Activated B cell treated with CpG ODN at 0.5 μM for 24 hours (primary cell): ENCODE data around the gene TSPEAR. TPM values are rescaled to one million over a fixed set of nuclear protein-coding genes. Genes with fewer than 3 reads are reported as not detected.

Experiments used
- total RNA-seq: library from RNA; stranded (reverse); gene quantifications from 2 replicates; pipeline ENCODE4 v1.2.3, GENCODE V29; 2022

Gene TSPEAR
- total RNA-seq, 1 donor from 2014 or later: not detected

Other genes with a start within 250 kb of the TSPEAR start
- not detected in 2 replicates for gene KRTAP10-1, start 171.4 kb downstream of the TSPEAR start, total RNA-seq
- not detected in 2 replicates for gene KRTAP10-2, start 160.1 kb downstream of the TSPEAR start, total RNA-seq
- gene KRTAP10-3, start 152.8 kb downstream of the TSPEAR start, total RNA-seq: not detected in 2 replicates
- not detected in 2 replicates for gene KRTAP10-4, start 137.8 kb downstream of the TSPEAR start, total RNA-seq
- not detected in 2 replicates for gene KRTAP10-5, start 131.0 kb downstream of the TSPEAR start, total RNA-seq
- gene KRTAP10-6, start 119.1 kb downstream of the TSPEAR start, total RNA-seq: not detected in 2 replicates
- gene KRTAP10-7, start 111.0 kb downstream of the TSPEAR start, total RNA-seq: not detected in 2 replicates
- not detected in 2 replicates for gene KRTAP10-8, start 99.5 kb downstream of the TSPEAR start, total RNA-seq
- not detected in 2 replicates for gene KRTAP10-9, start 84.5 kb downstream of the TSPEAR start, total RNA-seq
- gene KRTAP10-10, start 74.2 kb downstream of the TSPEAR start, total RNA-seq: not detected in 2 replicates
- gene KRTAP10-11, start 65.2 kb downstream of the TSPEAR start, total RNA-seq: not detected in 2 replicates
- not detected in 2 replicates for gene KRTAP12-4, start 56.9 kb downstream of the TSPEAR start, total RNA-seq
- not detected in 2 replicates for gene KRTAP12-3, start 53.6 kb downstream of the TSPEAR start, total RNA-seq
- not detected in 2 replicates for gene KRTAP12-2, start 44.6 kb downstream of the TSPEAR start, total RNA-seq
- not detected in 2 replicates for gene KRTAP12-1, start 29.4 kb downstream of the TSPEAR start, total RNA-seq
- gene KRTAP10-12, start 14.4 kb downstream of the TSPEAR start, total RNA-seq: not detected in 2 replicates
- gene UBE2G2, start 90.2 kb upstream of the TSPEAR start, total RNA-seq: 102 and 108 TPM in 2 replicates
- gene SUMO3, start 106.5 kb upstream of the TSPEAR start, total RNA-seq: 63.2 and 66.0 TPM in 2 replicates
- 35.3 and 36.6 TPM in 2 replicates for gene PTTG1IP, start 162.1 kb upstream of the TSPEAR start, total RNA-seq
- 124 and 131 TPM in 2 replicates for gene ITGB2, start 209.3 kb upstream of the TSPEAR start, total RNA-seq
- 26.0 and 34.7 TPM in 2 replicates for gene SLX9, start 228.5 kb upstream of the TSPEAR start, total RNA-seq